ENCODE results near the gene FOXL1.
"Not testable (repeated sequence)": the region's sequence is repeated elsewhere in the genome, so short reads cannot be mapped to it uniquely, and the experiment has no call there.

FOXL1 gene

DNA sequence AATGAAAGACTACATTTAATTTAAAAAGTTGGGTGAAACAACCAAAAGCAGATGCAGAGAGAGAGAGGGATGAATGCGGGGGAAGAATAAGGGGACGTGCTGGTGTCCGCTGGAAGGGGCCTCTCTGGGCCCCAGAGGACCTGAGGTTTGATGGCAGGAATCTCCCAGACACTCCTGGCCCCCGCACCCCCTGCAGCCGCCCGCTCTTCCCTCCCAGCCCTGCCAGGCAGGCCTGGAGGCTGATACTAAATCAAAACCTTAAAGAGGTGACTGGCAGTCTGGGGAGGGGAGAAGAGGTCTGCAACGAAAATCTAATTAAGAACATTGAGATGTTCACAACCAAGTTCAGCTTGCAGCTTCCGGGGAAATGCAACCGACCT lies 2.4 kb downstream of the FOXL1 start:
- no peak for DNase-seq (ENCODE audit: low spot score)

DNA sequence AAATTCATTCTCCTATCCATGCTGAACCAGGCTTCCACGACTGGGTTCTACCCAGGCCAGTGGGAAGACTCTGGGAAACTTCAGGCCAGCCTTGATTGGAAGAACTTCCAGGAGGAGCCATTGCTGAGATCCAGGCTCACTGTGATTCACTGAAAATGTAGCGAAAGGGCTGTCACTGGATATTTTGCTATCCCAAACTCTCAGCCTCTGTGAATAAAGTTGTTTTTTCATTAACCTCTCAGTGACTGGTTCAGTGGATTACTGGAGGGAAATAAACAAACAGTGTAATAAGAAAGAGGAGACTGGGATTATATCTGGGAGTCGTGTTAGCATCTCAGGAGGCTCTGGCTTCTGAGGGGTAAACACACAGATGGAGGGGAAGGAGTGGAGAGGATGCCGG lies 3.1 kb downstream of the FOXL1 start:
- no peak for DNase-seq (ENCODE audit: low spot score)

DNA sequence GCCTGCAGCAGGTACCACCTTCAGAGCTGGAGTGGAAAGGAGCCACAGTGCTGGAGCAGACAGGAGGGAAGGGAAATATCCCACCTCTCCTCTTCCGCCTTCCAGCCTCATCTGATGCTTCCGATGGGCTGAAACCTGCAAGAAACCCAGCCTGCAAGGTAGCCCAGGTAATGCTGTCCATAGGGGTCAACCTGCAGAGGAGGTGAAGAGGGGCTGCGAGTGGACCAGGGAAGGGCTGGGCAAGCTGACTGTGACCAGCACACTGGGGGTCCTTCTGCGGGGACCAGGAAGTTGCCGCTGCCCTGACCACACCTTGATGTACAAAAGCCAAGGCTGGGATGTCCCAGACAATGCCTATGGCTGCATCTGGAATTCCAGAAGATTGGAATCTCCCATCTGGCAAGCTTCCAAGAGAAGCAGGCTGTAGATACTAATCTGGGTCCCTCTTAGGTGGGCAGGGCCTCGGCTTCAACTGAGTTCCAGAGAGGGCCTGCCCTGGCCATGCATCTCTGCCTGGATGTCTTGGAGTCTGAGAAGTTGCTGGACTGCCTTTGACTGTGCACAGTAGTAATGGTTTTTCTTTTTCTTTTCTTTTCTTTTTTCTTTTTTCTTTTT lies 5.8 kb downstream of the FOXL1 start:
- no peak for DNase-seq (ENCODE audit: low spot score)

DNA sequence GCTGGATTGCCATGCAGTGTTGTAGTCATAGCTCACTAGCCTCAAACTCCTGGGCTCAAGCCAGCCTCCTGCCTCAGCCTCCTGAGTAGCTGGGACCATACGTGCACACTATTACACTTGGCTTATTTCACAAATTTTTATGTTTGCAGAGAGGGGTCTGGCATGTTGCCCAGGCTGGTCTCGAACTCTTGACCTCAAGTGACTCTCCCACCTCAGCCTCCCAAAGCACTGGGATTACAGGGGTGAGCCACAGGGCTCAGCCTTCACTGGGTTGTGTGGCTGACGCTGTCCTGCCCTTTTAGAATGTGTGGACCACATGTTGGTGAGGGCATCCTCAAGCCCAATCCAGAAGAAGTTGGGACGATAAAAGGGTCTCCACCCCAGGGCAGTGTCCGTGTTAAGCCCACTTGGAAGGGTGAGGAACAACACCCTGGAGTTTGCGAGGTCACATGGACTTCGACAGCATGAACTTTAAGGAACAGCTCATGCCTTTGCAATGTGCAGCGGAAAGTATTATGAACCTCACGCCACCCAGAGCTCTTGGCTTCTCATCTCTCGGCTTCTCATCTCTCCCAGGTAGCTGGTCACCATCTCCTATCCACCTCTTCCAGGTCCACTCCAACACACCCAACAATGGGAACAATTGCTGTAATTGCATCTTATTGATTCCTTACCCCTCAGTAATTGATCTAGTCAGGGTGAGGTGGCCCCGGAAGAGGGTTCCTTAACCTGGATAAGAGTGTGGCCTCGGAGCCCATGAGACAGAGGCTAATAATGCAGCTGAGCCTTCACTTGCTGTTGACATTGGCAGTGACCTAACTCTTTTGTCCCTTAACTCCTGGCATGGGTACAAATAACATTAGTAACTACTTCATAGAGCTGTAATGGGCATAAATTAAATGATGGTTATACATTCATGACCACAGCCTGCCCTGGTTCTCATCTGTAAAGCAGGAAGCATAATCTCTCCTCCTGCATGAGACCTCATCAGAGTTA lies 6.7 kb downstream of the FOXL1 start:
- DNase-seq (ENCODE audit: low spot score): no peak

DNA sequence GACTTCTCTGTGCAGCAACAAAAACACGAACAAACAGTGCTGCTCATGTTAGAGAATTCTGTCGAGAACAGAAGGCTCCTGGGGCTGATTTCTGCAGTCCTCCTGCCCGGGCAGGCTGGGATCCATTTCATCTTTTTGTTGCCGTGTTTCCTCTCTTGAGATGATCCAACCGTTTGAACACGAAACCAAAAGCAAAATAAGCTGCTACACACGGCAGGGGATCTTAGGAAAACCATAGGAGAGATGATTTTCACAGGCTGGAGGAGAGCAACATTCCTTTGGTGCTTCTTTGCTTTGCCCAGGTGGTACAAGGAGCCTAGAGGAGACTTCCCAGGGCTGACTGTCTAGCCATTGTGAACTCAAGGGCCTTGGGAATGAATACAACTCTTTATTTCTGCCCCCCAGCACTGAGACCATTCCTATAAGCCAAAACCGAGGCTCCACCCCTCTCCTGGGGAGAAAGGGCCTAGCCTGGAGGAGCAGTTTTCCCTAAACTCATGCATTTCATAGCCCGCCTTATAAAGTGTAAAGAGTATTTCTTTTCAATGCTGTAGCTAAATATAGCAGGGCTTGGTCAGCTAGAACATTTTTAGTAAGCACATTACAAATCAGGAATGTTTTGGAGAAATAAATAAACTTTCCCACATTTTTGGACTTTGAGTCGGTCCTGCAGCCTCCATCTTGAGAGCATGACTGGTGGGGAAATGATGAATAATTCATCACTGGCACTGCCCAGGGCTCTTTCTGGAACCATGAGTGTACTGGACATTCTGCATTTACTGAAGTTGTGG lies 7.7 kb downstream of the FOXL1 start:
- DNase-seq (ENCODE audit: low spot score): no peak

DNA sequence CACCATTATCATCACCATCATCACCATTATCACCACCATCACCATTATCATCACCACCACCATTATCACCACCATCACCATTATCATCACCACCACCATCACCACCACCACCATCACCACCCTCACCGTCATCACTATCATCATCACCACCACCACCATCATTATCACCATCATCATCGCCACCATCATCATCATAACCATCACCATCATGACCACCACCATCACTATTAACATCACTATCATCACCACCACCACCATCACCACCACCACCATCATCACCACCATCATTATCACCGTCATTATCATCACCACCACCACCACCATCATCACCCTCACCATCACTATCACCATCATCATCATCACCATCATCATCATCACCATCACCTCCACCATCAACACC lies 9.1 kb downstream of the FOXL1 start:
- no peak for DNase-seq (ENCODE audit: low spot score)

DNA sequence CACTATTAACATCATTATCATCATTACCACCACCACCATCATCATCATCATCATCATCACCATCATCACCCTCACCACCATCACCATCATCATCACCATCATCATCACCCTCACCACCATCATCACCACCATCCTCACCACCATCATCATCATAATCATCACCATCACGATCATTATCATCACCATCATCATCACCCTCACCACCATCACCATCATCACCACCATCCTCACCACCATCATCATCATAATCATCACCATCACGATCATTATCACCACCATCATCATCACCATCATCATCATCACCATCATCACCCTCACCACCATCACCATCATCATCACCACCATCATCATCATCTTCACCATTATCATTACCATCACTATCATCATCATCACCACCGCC lies 9.6 kb downstream of the FOXL1 start:
- not testable (repeated sequence) for DNase-seq (ENCODE audit: low spot score)

DNA sequence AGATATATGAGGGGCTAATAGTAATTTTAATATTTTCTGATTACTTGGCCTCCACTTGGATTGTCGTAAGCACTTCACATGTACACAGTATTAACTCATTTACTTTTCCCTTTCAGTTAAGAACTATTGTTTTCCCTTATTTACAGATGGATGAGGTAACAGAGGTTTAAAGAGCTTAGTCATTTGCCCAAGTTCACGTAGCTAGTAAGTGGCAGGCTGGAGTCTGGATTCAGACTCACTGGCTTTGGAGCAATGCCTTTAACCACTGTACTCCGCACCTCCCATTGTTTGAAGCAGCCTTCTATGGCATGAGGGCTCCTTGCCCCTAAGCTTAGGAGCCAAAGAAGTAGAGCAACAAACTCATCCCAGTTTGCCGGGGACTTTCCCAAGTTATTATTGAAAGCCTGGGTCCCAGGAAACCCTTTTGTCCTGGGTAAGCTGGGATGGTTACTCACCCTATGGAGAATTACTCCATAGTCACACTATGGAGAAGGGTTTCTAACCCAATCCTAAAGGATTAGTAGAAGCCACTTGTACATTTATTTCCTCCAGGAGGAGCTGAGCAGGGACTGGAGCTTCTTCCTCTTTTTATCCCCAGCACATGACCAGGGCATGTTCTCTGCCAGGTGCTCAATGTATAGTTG lies 12.3 kb downstream of the FOXL1 start:
- no peak for DNase-seq (ENCODE audit: low spot score)

DNA sequence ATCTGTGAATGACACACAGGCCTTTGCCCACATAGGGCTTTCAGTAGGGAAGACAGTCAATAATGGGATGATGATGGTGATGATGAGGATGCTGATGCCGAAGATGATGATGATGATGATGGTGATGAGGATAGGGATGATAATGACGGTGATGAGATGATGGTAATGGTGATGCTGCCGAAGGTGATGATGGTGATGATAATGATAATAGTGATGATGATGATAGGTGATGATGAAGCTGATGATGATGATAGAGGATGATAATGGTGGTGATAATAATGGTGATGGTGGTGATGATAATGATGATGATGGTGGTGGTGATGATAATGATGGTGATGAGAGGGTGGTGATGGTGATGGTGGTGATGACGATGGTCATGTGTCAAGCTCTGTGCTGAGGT lies 12.9 kb downstream of the FOXL1 start:
- DNase-seq (ENCODE audit: low spot score): no peak

DNA sequence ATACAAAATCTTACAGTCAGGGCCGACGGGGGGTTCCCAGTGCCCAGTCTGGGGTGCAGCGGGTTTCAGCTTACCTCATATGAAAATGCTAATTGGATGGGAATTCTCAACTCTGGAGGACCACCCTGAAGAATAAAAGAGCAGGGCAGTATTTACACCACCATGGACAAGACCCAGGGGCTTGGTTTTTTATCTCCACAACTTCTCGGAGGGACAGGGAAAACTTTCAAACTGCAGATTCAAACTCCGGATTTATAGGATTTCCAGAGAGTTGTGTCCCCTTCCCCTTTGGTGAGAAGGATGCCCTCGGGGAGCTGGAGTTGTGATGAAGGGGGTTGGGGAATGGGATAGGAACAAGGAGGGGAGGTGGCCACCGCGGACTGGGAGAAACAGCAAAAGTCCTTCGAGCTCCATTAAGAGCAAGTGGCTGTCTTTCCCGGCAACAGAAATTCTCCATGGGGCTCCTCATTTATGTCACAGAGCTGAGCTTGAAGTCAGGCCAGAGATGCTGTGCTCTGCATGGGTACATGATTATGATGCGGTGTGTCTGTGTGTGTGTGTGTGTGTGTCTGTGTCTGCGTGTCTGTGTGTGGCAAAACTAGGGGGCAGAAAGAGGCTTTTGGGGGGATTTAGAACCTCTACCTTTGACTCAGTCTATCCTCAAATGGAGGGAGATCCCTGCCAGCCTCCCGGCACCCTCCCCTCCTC lies 15.7 kb downstream of the FOXL1 start:
- DNase-seq (ENCODE audit: low spot score): no peak

DNA sequence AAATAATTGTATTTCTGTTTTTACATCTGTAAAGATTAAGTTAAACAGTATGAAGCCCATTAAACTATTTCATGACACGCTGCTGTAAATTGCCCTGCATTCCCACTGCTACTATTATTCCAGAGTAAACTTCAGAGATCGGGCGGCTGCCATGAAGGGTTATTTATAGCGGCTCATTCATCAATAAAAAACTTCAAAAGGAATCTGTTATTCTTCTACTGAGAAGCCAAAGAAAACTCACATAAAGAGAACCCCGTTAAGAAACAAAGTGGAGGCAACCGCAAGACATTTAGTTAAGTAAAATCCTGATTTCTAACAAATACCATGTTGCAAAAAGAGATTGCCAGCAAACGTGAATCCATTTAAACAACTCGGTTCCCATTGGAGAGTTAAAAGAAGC lies 16.4 kb downstream of the FOXL1 start:
- no peak for DNase-seq (ENCODE audit: low spot score)

DNA sequence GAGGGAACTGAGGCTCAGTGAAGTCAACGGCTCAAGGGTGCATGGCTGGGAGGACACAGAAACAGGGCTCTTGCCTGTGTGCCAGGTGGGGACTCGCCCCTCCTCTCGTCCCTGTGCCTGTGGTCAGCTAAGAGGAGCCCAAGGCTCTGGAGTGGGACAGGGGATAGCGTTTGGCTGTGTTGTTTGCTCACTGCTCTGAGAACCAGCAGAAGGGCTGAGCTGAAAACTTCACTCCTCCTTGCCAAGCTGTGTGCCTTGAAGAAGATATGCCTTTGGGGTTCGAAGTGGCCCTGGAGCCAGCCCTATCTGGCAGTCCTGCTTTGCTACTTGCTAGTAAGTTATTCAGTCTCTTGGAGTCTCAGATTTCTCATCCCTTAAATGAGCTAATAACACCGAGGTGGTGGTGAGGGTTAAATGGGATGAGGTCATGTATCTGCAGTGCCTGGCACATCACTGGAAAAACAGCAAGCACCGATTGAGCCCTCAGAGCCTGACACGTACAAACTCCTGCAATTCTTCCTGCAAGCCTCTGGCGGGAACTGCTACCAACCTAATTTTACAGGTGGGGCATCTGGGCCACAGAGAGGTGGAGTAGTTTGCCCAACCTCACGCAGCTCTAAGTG lies 17.7 kb downstream of the FOXL1 start:
- no peak for DNase-seq (ENCODE audit: low spot score)

DNA sequence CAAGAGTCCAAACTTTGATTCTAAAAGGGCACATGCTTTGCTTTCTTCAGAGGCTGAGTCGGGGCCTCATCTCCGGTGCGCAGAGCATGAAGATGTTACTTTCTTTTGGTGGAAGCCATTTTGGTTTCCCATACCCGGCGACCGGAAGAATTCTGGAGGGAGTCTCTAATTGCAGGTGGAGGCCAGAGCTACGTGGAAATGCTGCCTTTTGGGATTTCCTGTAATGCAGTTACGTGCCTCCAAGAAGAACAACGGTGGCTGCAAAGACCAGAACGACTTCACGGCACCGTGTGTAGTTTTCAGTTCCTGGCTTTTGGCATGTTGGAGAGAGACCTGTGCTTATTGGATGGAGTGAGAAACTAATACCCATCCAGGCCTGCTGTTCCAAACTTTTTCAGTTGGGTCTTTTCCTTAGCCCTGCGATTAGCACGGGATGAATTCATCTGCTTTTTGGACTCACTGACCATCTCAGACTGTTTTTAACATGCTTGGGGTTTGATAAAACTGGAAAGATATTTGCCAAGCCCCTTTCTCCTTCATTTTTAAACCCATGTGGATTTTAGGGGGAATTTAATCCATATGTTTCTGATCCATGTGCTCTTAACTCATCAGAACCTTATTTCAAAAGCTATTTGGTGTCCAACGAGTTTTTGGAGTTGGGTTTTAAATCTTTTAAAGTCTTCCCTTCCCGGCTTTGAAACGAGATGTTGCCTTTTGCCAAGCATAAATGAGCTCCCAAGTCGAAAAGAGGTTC lies 19.0 kb downstream of the FOXL1 start:
- no peak for DNase-seq (ENCODE audit: low spot score)

DNA sequence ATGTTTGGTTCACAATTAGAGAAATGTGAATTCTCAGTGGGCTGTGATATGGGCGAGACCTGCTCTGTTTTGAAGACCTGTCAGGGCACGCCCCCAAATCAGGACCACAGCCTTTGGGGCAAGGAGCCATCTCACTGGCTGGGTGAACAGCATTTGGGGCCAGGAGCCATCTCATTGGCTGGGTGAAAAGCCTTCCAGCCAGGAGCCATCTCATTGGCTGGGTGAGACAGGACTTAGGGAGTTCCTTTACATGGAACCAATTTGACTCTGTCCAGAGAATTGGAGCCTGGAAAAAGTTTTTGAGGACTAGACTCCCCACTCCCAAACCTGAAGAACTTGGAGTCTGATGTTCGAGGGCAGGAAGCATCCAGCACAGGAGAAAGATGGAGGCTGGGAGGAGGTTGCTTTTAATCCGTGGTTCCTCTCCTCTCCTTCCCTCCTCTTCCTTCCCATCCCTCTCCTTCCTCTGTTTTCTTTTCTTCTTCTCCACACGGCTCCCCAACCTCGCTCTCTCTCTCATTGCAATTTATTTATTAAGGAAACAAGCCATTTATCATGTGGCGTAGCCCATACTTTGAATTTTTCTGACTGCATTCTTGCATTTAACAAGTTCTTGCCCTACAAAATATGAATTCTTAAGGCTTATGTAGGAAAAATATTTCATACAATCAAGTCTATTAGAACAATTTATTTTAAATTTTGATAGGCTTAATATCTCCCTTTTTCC lies 19.7 kb downstream of the FOXL1 start:
- no peak for DNase-seq (ENCODE audit: low spot score)

DNA sequence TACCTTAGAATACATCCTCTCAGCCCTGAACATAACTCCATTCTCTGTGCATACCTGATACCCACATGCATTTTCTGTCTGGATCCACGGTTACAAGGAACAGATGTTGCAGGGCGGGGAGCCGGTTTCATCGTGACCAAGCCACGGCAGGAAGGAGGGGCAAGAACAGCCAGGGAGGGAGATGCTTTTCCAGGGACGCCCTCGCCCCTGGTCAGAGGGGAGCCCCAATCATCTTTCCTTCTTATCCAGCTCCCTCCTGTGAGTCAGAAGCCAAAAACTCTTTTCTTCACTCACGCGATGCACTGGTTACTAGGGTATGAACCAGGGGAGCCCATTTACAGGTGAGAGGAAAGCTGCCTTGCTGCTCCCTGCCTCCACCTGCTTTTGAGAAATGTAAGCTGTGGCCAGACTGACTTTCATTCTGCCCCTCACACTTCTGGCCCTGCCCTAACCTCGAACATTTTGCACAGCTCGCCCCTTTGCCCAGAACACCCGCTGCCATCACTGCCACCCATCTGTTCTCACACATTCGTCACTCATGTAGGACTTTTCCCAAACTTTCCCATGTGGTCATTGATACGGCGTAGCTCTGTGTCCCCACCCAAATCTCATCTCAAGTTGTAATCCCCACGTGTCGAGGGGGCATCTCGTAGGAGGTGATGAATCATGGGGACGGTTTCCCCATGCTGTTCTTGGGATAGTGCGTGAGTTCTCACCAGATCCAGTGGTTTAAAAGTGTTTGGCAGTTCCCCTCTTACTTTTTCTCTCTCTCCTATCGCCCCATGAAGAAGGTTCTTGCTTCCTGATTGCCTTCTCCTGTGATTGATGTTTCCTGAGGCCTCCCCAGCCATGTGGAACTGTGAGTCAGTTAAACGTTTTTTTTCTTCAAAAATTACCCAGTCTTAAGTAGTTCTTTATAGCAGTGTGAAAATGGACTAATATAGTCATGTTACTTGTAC lies 20.5 kb downstream of the FOXL1 start:
- DNase-seq (ENCODE audit: low spot score): no peak

DNA sequence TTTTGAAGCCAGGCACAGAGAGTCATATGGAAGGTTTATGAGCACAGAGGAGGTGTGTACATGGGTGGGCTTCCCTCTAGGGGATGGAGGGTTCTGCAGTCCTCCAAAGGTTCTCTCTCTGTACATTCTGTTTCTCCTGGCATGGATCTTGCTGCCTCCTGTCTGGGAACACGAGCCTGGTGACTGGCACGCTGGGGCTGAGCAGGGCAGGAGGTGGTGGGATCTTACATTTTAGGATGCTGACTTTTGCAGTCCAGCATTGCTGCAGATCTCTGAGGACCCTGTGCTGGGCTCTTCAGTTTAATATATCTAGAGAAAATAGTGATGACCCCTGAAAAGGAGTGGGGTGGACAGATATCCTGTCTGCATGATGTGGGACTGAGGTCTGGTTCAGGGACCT lies 23.0 kb downstream of the FOXL1 start:
- no peak for DNase-seq (ENCODE audit: low spot score)

DNA sequence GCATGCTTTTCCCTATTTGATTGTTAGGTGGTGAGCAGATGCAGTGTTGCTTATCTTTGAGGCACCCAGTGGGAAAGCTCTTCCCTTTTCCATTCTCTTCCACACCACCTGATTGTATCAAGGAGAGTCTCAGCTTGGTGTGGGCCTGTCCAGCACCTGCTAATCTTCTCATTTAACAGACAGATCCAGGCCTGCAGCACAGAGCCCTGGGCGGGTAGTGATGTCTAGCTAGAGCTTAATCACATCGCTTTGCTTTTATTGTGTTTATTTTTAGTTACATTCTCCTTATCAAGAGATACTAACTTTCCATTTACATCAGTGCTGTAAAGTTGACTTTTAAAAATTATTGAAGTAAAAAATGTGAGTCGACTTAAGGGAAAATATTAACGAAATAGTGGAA lies 24.2 kb downstream of the FOXL1 start:
- DNase-seq (ENCODE audit: low spot score): no peak

DNA sequence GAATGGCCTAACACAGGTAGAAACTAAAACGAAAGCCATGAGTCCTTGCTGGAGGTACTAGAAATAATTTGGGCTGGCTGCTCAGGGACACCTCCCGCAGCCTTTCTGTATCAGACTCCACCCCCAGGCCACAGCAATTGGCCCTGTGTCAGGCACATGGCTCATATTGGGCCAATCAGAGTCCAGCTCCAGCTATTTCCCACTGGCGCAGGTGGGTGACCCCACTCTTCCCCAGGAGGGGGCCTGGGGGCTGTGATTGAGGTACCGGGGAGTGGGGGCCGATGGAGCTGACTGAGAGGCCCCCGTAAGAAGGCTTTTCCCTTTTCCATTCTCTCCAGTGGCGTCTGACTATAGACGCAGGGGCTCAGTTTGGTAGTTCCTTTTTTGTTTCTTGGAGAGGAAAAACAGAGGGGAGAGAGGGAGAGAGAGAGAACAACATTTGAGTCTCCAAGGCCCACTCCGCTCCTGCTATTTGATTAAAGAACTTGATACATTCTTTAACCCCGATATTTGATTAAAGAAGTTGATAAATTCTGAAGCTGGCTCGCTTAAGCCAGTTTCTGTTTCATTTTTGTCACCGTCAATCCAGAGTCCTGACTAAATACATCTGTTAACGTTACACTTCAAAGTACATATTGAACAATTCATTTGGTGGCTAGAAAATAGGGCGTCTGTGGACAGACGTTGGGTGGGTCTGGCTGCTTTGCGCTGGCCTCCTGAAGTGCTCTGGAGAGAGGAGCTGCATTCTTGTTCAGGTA lies 26.3 kb downstream of the FOXL1 start:
- no peak for DNase-seq (ENCODE audit: low spot score)

Measured in putamen (tissue), 1 donor.